SH-SY5Y (cell line): Measurements from ENCODE around the gene MRC2.

ENCODE experiments used
- GATA2 ChIP-seq: IDR thresholded peaks from 2 replicates; pipeline ENCODE4 v1.6.1; 2011; ENCODE audit warnings: mild to moderate bottlenecking, low read depth, low read length
- GATA3 ChIP-seq: IDR thresholded peaks from 2 replicates; pipeline ENCODE4 v1.6.1; 2011; ENCODE audit warnings: low read depth, mild to moderate bottlenecking, low read length, moderate library complexity

GRCh38 chr17:62672957-62673356 is 45.5 kb downstream of the MRC2 start:
- TF ChIP-seq GATA2, result no peak
- TF ChIP-seq GATA3, result no peak
